ENCODE data around the gene GALK1. TPM values are rescaled to one million over a fixed set of nuclear protein-coding genes. Genes with fewer than 3 reads are reported as not detected.

The GALK1 gene
- total and polyA plus RNA-seq, 2 of the 13 experiments (the other 11 are each of a cell fraction or from before 2014, with no cell fraction given), result 59.9 to 93.6 TPM

GRCh38 chr17:75720656-75721462 lies 44.1 kb downstream of the GALK1 start, which contains the start of gene ITGB4 (continued):
- TF ChIP-seq ZNF773 (CRISPR knock-in tag; IDR thresholded peaks at IDR 0.05; ENCODE audit: borderline replicate concordance), result 0 out of 2 replicates have a peak, but pooled peaks have one; percentile 22
- TF ChIP-seq ZNF543 (CRISPR knock-in tag; IDR thresholded peaks at IDR 0.05), result no peak
- TF ChIP-seq ZSCAN21 (CRISPR knock-in tag; IDR thresholded peaks at IDR 0.05; ENCODE audit: borderline replicate concordance), result no peak
- no peak for TF ChIP-seq CHCHD3 (CRISPR knock-in tag; IDR thresholded peaks at IDR 0.05)
- peak; percentile 30 for TF ChIP-seq MYC (CRISPR knock-in tag; IDR thresholded peaks at IDR 0.05; ENCODE audit: borderline replicate concordance)
- TF ChIP-seq CTCF (CRISPR knock-in tag; IDR thresholded peaks at IDR 0.05), result peak; percentile 51
- TF ChIP-seq SPEN (CRISPR knock-in tag; IDR thresholded peaks at IDR 0.05; ENCODE audit: low read depth), result 0 out of 2 replicates have a peak, but pooled peaks have one; percentile 17
- 0 out of 2 replicates have a peak, but pooled peaks have one; percentile 61 for TF ChIP-seq ATF7-NPFF (CRISPR knock-in tag; IDR thresholded peaks at IDR 0.05; ENCODE audit: low read depth)
- TF ChIP-seq SALL1 (CRISPR knock-in tag; IDR thresholded peaks at IDR 0.05), result peak; percentile 22; the same call in 1 of the 2 replicates
- peak; percentile 59; the same call in 1 of the 2 replicates for TF ChIP-seq ZNF616 (CRISPR knock-in tag; IDR thresholded peaks at IDR 0.05; ENCODE audit: low read depth)

DNA sequence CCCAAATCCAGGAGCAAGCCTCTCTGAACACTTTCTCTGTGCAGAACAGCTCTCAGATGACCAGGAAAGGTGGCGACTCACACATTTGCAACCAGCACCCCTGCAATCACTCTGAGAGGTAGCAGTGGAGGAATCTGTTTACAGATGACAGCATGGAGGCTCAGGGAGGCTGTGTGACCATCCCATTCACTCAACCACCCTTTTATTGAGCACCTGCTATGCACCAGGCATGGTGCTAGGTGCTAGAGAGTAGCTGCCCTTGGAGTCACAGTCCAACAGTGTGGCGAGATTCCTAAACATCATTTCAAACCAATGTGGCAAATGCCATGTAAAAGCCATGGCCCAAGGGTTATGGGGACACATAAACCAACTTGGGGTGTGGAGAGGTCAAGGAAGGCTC lies 45.3 kb downstream of the GALK1 start:
- Histone ChIP-seq H2AFZ (ENCODE audit: low read length) (no peak overlapping the region), H3K9me3 (ENCODE audit: low read length) (no peaks in the 10 kb centered on the region), H3K27ac (ENCODE audit: extremely low read length, insufficient read depth, low read length) (no peak overlapping the region), H3K4me3 (replicated peaks in 1 of 3; ENCODE audit: insufficient read depth in 1 of 3, low read depth in 2 of 3, low read length in 3 of 3) (no peak overlapping the region), H3K36me3 (replicated peaks in 1 of 2; ENCODE audit: control insufficient read depth in 1 of 2, insufficient read depth in 2 of 2, low read length in 2 of 2) (no peaks in the 10 kb centered on the region), H3K9ac (ENCODE audit: insufficient read depth, low read depth, low read length) (no peak overlapping the region), H3K79me2 (ENCODE audit: insufficient read depth, low read length) (no peaks in the 10 kb centered on the region), H3K4me2 (ENCODE audit: low read depth, low read length) (no peak overlapping the region), H3K27me3 (ENCODE audit: control insufficient read depth in 1 of 2, insufficient read depth in 2 of 2, low read length in 2 of 2) (peaks cover 8 to 49% of the 10 kb centered on the region in 2 experiments; a peak in 3 of 5 replicates), H4K20me1 (ENCODE audit: insufficient read depth, low read length) (no peaks in the 10 kb centered on the region), H3K4me1 (ENCODE audit: insufficient read depth, low read length) (peaks cover 32% of the 10 kb centered on the region)
- FAIRE-seq, result no peak
- ChIA-PET CTCF (ENCODE audit: low intra/inter-chr PET ratio, low total read pairs) (no interaction called here), POLR2A (no interaction called here)
- WGBS (ENCODE audit: low lambda C conversion rate), result 25% methylated on average over 2 of the region's 2 CpGs
- in situ Hi-C loops (cut with HindIII; ENCODE audit: extremely low pct_ligation_motif_present, low pct_unique_long_range_greater_than_20kb) (no loop called here), intact Hi-C loops (cut with micrococcal nuclease; ENCODE audit: unreplicated experiment) (no loop called here)
- no peak for DNase-seq (ENCODE audit: low spot score)
- no peak for ATAC-seq
- no TSS peak for BruUV-seq (replicated peaks)
- TF ChIP-seq ZFYVE20 (CRISPR knock-in tag; IDR thresholded peaks at IDR 0.05; ENCODE audit: borderline replicate concordance, low read depth) (no peak), ZMYM3 (CRISPR knock-in tag; IDR thresholded peaks at IDR 0.05) (0 out of 2 replicates have a peak, but pooled peaks have one; percentile 8)

All from HepG2 (cell line).